ENCODE measurements around the gene MMP17.
A peak's percentile ranks its signal among the peaks of the same experiment; 100 is the strongest.

The MMP17 gene

GRCh38 chr12:131818821-131819585 is 9.2 kb upstream of the MMP17 start:
- POLR2A ChIA-PET (ENCODE audit: low non-redundant PET) = no interaction called here
- H3K27ac ChIP-seq = no peak overlapping the region
- CTCF ChIA-PET = no interaction called here
- TF ChIP-seq CTCF (conservative IDR thresholded peaks at IDR 0.05; ENCODE audit: low read depth) = no peak
- no peak for DNase-seq (ENCODE audit: low spot score)

GRCh38 chr12:131824450-131824849 is 3.7 kb upstream of the MMP17 start:
- no peak for DNase-seq (ENCODE audit: low spot score)
- ChIA-PET POLR2A (ENCODE audit: low non-redundant PET) (no interaction called here), CTCF (no interaction called here)
- no peak overlapping the region for H3K27ac ChIP-seq
- TF ChIP-seq CTCF (conservative IDR thresholded peaks at IDR 0.05; ENCODE audit: low read depth) = no peak

GRCh38 chr12:131825146-131825892 is 2.9 kb upstream of the MMP17 start:
- no peak for TF ChIP-seq CTCF (conservative IDR thresholded peaks at IDR 0.05; ENCODE audit: low read depth)
- H3K27ac ChIP-seq = peak overlapping the region; percentile 16; the same call in 1 of the 2 replicates
- DNase-seq (ENCODE audit: low spot score) = no peak
- ChIA-PET POLR2A (ENCODE audit: low non-redundant PET) (no interaction called here), CTCF (interaction anchor here (0.6 to 0.7 kb wide), 3 partner anchors 197 to 905 kb away, joined by 3 read pairs; no protein-coding TSS in a partner anchor)

- ChIA-PET POLR2A (ENCODE audit: low non-redundant PET) (no interaction called here), CTCF (interaction anchor here (0.7 to 1.1 kb wide), 3 partner anchors 217 to 906 kb away, joined by 3 to 5 read pairs (median 3); no protein-coding TSS in a partner anchor)
- no peak for DNase-seq (ENCODE audit: low spot score)
- no peak for TF ChIP-seq CTCF (conservative IDR thresholded peaks at IDR 0.05; ENCODE audit: low read depth)
- no peak overlapping the region for H3K27ac ChIP-seq
Observed at GRCh38 chr12:131826097-131826928, 1.9 kb upstream of the MMP17 start.

- CTCF ChIA-PET = interaction anchor here (0.6 to 2.0 kb wide), 4 partner anchors 34 to 725 kb away, joined by 3 to 23 read pairs (median 4); no protein-coding TSS in a partner anchor
- no peak for TF ChIP-seq CTCF (conservative IDR thresholded peaks at IDR 0.05; ENCODE audit: low read depth)
- DNase-seq (ENCODE audit: low spot score) = no peak
- H3K27ac ChIP-seq = peak overlapping the region; percentile 9; the same call in 1 of the 2 replicates
- POLR2A ChIA-PET (ENCODE audit: low non-redundant PET) = no interaction called here
Observed at GRCh38 chr12:131828671-131829355, 620 bp downstream of the MMP17 start.

Measured in RWPE1 (cell line).